Measurements from ENCODE around the gene DYNC2LI1. TPM values are rescaled to one million over a fixed set of nuclear protein-coding genes. Genes with fewer than 3 reads are reported as not detected.

Gene DYNC2LI1
- total RNA-seq, 4 donors from 2014 or later = 27.0 to 83.8 (median 62.4) TPM

- no peak for DNase-seq
- Histone ChIP-seq H3K36me3 (no peaks in the 10 kb centered on the region), H3K4me1 (peaks cover 0 to 8% of the 10 kb centered on the region in 2 donors), H3K9me3 (no peaks in the 10 kb centered on the region), H3K27me3 (no peaks in the 10 kb centered on the region), H3K4me3 (no peak overlapping the region), H3K27ac (peak overlapping the region; percentile 72 to 79)
- intact Hi-C loops (cut with DNase I; ENCODE audit: low total_unique reads) = no loop called here
- no peak for TF ChIP-seq POLR2A (IDR thresholded peaks at IDR 0.05)
- no peak for TF ChIP-seq CTCF (IDR thresholded peaks at IDR 0.05)
Measured at GRCh38 chr2:43790147-43790546, 16.3 kb downstream of the DYNC2LI1 start.

DNA sequence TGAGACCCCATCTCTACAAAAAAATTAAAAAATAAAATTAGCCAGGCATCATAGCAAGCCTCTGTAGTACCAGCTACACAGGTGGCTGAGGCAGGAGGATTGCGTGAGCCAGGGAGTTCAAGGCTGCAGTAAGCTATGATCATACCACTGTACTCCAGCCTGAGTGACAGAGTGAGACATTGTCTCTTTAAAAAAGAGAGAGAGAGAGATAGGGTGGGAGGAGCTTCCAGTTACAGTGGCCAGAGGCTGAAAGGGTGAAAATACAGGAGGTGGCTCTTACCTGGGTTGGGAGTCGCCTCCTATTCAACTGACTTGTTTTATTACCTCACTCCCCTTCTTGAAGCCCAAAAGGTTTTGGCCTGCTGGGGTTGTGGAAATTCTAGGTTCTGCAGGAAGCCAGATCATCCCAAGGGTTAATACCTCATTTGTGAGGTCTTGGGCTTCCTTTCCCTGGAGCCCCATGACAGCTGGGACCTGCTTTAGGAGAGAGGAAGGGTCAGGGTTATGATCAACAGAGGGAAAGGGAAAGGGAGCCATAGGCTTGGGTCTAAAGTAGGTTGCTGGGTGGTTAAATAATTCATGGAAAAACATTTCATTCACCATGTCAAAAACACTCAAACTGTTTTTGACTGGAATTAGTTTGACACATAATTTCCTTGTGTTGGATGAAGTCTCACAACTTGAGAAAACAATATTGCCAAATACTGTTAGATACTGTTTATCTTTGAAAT, 17.4 kb downstream of the DYNC2LI1 start:
- no peak for DNase-seq
- Histone ChIP-seq H3K9me3 (no peaks in the 10 kb centered on the region), H3K36me3 (no peaks in the 10 kb centered on the region), H3K27ac (peak overlapping the region; percentile 72 to 79), H3K4me3 (no peak overlapping the region), H3K27me3 (no peaks in the 10 kb centered on the region), H3K4me1 (peaks cover 0 to 8% of the 10 kb centered on the region in 2 donors)
- intact Hi-C loops (cut with DNase I; ENCODE audit: low total_unique reads) = no loop called here
- no peak for TF ChIP-seq POLR2A (IDR thresholded peaks at IDR 0.05)

- intact Hi-C loops (cut with DNase I; ENCODE audit: low total_unique reads) = no loop called here
- Histone ChIP-seq H3K27ac (no peak overlapping the region), H3K4me3 (no peak overlapping the region), H3K36me3 (no peaks in the 10 kb centered on the region), H3K4me1 (peaks cover 0 to 8% of the 10 kb centered on the region in 2 donors), H3K27me3 (no peaks in the 10 kb centered on the region), H3K9me3 (no peaks in the 10 kb centered on the region)
- no peak for DNase-seq
- TF ChIP-seq CTCF (IDR thresholded peaks at IDR 0.05) = no peak
- TF ChIP-seq POLR2A (IDR thresholded peaks at IDR 0.05) = no peak
Measured at GRCh38 chr2:43792653-43793052, 18.8 kb downstream of the DYNC2LI1 start.

- no peak for DNase-seq
- intact Hi-C loops (cut with DNase I; ENCODE audit: low total_unique reads) = no loop called here
- Histone ChIP-seq H3K36me3 (no peaks in the 10 kb centered on the region), H3K4me1 (no peaks in the 10 kb centered on the region), H3K9me3 (no peaks in the 10 kb centered on the region), H3K27ac (no peak overlapping the region), H3K4me3 (no peak overlapping the region), H3K27me3 (no peaks in the 10 kb centered on the region)
- TF ChIP-seq POLR2A (IDR thresholded peaks at IDR 0.05) (no peak), CTCF (IDR thresholded peaks at IDR 0.05) (no peak)
Measured at GRCh38 chr2:43794956-43795355, 21.1 kb downstream of the DYNC2LI1 start.

GRCh38 chr2:43796206-43796605, 22.4 kb downstream of the DYNC2LI1 start:
- no peak overlapping the region for H3K27ac ChIP-seq
- intact Hi-C loops (cut with DNase I; ENCODE audit: low total_unique reads) = no loop called here
- no peaks in the 10 kb centered on the region for H3K4me1 ChIP-seq
- no peak for DNase-seq
- no peak overlapping the region for H3K4me3 ChIP-seq
- no peak for TF ChIP-seq CTCF (IDR thresholded peaks at IDR 0.05)
- TF ChIP-seq POLR2A (IDR thresholded peaks at IDR 0.05) = no peak
- no peaks in the 10 kb centered on the region for H3K36me3 ChIP-seq
- H3K27me3 ChIP-seq = no peaks in the 10 kb centered on the region
- H3K9me3 ChIP-seq = no peaks in the 10 kb centered on the region
